Measurements from ENCODE around the gene CLEC16A.

DNA sequence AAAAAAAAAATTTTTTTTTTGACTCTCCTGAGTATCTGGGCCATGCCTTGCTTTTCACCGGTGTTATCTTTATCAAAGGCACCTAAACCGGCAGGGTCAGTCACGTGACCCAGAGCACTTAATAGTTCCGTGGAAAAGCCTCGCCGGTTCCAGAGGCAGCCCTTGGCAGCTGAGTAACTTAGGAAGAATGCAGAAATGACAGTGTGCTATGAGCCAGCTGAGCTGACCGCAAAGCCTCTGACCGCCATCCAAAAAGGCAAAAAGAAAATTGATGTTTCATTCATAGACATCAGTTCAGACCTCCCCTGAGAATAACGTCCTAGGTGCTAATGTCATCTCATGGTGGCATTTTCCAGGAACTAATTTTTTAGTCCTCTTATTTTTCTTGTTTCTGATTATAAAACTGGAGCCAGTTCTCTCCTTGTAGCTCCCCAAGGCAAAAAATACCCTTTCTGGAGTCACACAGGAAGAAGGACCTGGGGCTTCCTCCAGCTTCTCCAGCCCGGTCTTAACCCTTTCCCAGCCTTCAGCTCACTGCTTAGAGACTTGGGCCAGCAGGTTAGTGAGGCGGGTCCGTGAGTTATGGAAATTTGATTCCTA lies 189.1 kb downstream of the CLEC16A start:
- TF ChIP-seq, protein P1, sequence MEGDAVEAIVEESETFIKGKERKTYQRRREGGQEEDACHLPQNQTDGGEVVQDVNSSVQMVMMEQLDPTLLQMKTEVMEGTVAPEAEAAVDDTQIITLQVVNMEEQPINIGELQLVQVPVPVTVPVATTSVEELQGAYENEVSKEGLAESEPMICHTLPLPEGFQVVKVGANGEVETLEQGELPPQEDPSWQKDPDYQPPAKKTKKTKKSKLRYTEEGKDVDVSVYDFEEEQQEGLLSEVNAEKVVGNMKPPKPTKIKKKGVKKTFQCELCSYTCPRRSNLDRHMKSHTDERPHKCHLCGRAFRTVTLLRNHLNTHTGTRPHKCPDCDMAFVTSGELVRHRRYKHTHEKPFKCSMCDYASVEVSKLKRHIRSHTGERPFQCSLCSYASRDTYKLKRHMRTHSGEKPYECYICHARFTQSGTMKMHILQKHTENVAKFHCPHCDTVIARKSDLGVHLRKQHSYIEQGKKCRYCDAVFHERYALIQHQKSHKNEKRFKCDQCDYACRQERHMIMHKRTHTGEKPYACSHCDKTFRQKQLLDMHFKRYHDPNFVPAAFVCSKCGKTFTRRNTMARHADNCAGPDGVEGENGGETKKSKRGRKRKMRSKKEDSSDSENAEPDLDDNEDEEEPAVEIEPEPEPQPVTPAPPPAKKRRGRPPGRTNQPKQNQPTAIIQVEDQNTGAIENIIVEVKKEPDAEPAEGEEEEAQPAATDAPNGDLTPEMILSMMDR (IDR thresholded peaks at IDR 0.05): peak in 2 of 6 experiments; percentile 7 to 15
- TF ChIP-seq POLR2A (IDR thresholded peaks at IDR 0.05): peak in 1 of 2 donors; percentile 45

All from thyroid gland (tissue), 4 donors.